ENCODE measurements around the gene PACS2. TPM values are rescaled to one million over a fixed set of nuclear protein-coding genes. Genes with fewer than 3 reads are reported as not detected.

Gene PACS2
- total and polyA plus RNA-seq, 2 donors (not counting 1 experiment from before 2014, with no cell fraction given), result 65.6 to 70.7 TPM

- POLR2A ChIA-PET, result no interaction called here
- TF ChIP-seq CTCF (IDR thresholded peaks at IDR 0.05), result no peak
- no peak for TF ChIP-seq EZH2 (IDR thresholded peaks at IDR 0.05; ENCODE audit: borderline replicate concordance, insufficient read depth, low read depth, low read length, poor library complexity, severe bottlenecking)
- Histone ChIP-seq H3K9me3 (ENCODE audit: control extremely low read depth in 1 of 3, control insufficient read depth in 2 of 3, insufficient read depth in 1 of 3, low read length in 2 of 3) (no peaks in the 10 kb centered on the region), H4K20me1 (ENCODE audit: control insufficient read depth, insufficient read depth, low read length, poor library complexity, severe bottlenecking) (no peaks in the 10 kb centered on the region), H2AFZ (ENCODE audit: insufficient read depth, low read depth, low read length, poor library complexity, severe bottlenecking) (no peak overlapping the region), H3K27ac (ENCODE audit: low read length in 2 of 2) (no peak overlapping the region), H3K4me3 (ENCODE audit: control extremely low read depth in 1 of 5, extremely low read depth in 1 of 5, insufficient read depth in 1 of 5, low read depth in 2 of 5, low read length in 4 of 5) (no peak overlapping the region), H3K9ac (ENCODE audit: low read length) (no peak overlapping the region), H3K4me2 (replicated peaks; ENCODE audit: low read depth, low read length, poor library complexity, severe bottlenecking) (no peak overlapping the region), H3K79me2 (ENCODE audit: control insufficient read depth, insufficient read depth, low read length) (no peaks in the 10 kb centered on the region), H3K4me1 (ENCODE audit: control insufficient read depth in 2 of 2, insufficient read depth in 2 of 2, low read length in 2 of 2) (peaks cover 5 to 7% of the 10 kb centered on the region in 2 donors), H3K27me3 (replicated peaks in 1 of 4; ENCODE audit: control extremely low read depth in 1 of 4, control insufficient read depth in 3 of 4, insufficient read depth in 4 of 4, low read length in 3 of 4) (no peaks in the 10 kb centered on the region), H3K36me3 (replicated peaks in 1 of 2; ENCODE audit: control extremely low read depth in 1 of 2, control insufficient read depth in 1 of 2, extremely low read depth in 1 of 2, insufficient read depth in 2 of 2, low read length in 1 of 2) (no peaks in the 10 kb centered on the region)
- H3K4me1 Mint-ChIP-seq, result peaks cover 6% of the 10 kb centered on the region
- H3K27me3 Mint-ChIP-seq, result no peaks in the 10 kb centered on the region
- no peak for ATAC-seq (ENCODE audit: low read depth)
- intact Hi-C loops (cut with micrococcal nuclease), result no loop called here
- CTCF ChIA-PET, result interaction anchor here (0.6 kb wide), 1 partner anchor 174 kb away, joined by 3 read pairs; no protein-coding TSS in a partner anchor
- WGBS (ENCODE audit: insufficient coverage), result 88% methylated on average over 3 of the region's 4 CpGs
- H3K27ac Mint-ChIP-seq, result no peak overlapping the region
- no peak for DNase-seq
- H3K4me3 Mint-ChIP-seq, result no peak overlapping the region
- H3K9me3 Mint-ChIP-seq (ENCODE audit: insufficient read depth), result no peaks in the 10 kb centered on the region
These were observed 7.4 kb upstream of the PACS2 start for GRCh38 chr14:105307052-105307727.

GRCh38 chr14:105309371-105309770 is 5.2 kb upstream of the PACS2 start:
- POLR2A ChIA-PET, result no interaction called here
- Histone ChIP-seq H3K27me3 (replicated peaks in 1 of 4; ENCODE audit: control extremely low read depth in 1 of 4, control insufficient read depth in 3 of 4, insufficient read depth in 4 of 4, low read length in 3 of 4) (no peaks in the 10 kb centered on the region), H3K27ac (ENCODE audit: low read length in 2 of 2) (no peak overlapping the region), H2AFZ (ENCODE audit: insufficient read depth, low read depth, low read length, poor library complexity, severe bottlenecking) (no peak overlapping the region), H3K79me2 (ENCODE audit: control insufficient read depth, insufficient read depth, low read length) (no peaks in the 10 kb centered on the region), H3K9ac (ENCODE audit: low read length) (no peak overlapping the region), H3K4me1 (ENCODE audit: control insufficient read depth in 2 of 2, insufficient read depth in 2 of 2, low read length in 2 of 2) (peaks cover 13% of the 10 kb centered on the region in 2 donors), H4K20me1 (ENCODE audit: control insufficient read depth, insufficient read depth, low read length, poor library complexity, severe bottlenecking) (no peaks in the 10 kb centered on the region), H3K4me3 (ENCODE audit: control extremely low read depth in 1 of 5, extremely low read depth in 1 of 5, insufficient read depth in 1 of 5, low read depth in 2 of 5, low read length in 4 of 5) (no peak overlapping the region), H3K9me3 (ENCODE audit: control extremely low read depth in 1 of 3, control insufficient read depth in 2 of 3, insufficient read depth in 1 of 3, low read length in 2 of 3) (no peaks in the 10 kb centered on the region), H3K36me3 (replicated peaks in 1 of 2; ENCODE audit: control extremely low read depth in 1 of 2, control insufficient read depth in 1 of 2, extremely low read depth in 1 of 2, insufficient read depth in 2 of 2, low read length in 1 of 2) (no peaks in the 10 kb centered on the region), H3K4me2 (replicated peaks; ENCODE audit: low read depth, low read length, poor library complexity, severe bottlenecking) (no peak overlapping the region)
- CTCF ChIA-PET, result interaction anchor here (0.6 kb wide), 1 partner anchor 40 kb away, joined by 3 read pairs; no protein-coding TSS in a partner anchor
- intact Hi-C loops (cut with micrococcal nuclease), result no loop called here
- Mint-ChIP-seq H3K27ac (no peak overlapping the region), H3K4me1 (peaks cover 9% of the 10 kb centered on the region), H3K9me3 (ENCODE audit: insufficient read depth) (no peaks in the 10 kb centered on the region), H3K27me3 (no peaks in the 10 kb centered on the region), H3K4me3 (no peak overlapping the region)
- no peak for TF ChIP-seq EZH2 (IDR thresholded peaks at IDR 0.05; ENCODE audit: borderline replicate concordance, insufficient read depth, low read depth, low read length, poor library complexity, severe bottlenecking)
- no peak for TF ChIP-seq CTCF (IDR thresholded peaks at IDR 0.05)
- no peak for ATAC-seq (ENCODE audit: low read depth)
- no peak for DNase-seq
- 92% methylated on average over 1 of the region's 8 CpGs for WGBS (ENCODE audit: insufficient coverage)
